AG04450 (cell line): ENCODE data around the gene CCL23. TPM values are rescaled to one million over a fixed set of nuclear protein-coding genes. Genes with fewer than 3 reads are reported as not detected.
"Not testable (repeated sequence)": the region's sequence is repeated elsewhere in the genome, so short reads cannot be mapped to it uniquely, and the experiment has no call there.

Experiments
- CTCF ChIA-PET: fragments of 300-600, 350-600 bp; formaldehyde crosslinking; extraction: SDS; loops from one replicate; lab custom pipeline; 2022; ENCODE audit warnings: antibody characterized with exemption, inconsistent platforms; lab: Charles Lee
- POLR2A ChIA-PET: fragments of 350-600 bp; formaldehyde crosslinking; extraction: SDS; loops from one replicate; lab custom pipeline; 2021; ENCODE audit warnings: antibody characterized with exemption, inconsistent platforms; lab: Yijun Ruan, JAX
- DNase-seq: peaks from one replicate; pipeline ENCODE4 v3.0.0-alpha.2; 2011; ENCODE audit warnings: low read depth, low spot score
- H3K27ac ChIP-seq: one replicate; pipeline ENCODE4 v1.5.1; 2012; ENCODE audit warnings: low read depth, low read length, control low read depth
- H3K27me3 ChIP-seq: one replicate; pipeline ENCODE4 v1.6.0; 2012; ENCODE audit warnings: low read length; ENCODE audit not compliant: control insufficient read depth, insufficient read depth
- H3K4me3 ChIP-seq: 2 replicates; pipeline ENCODE4 v1.5.1; 2011; ENCODE audit warnings: mild to moderate bottlenecking, low read depth, low read length, control low read depth
- H3K9me3 ChIP-seq: 2 replicates; pipeline ENCODE4 v1.5.1; 2012; ENCODE audit warnings: low read length; ENCODE audit not compliant: control insufficient read depth, insufficient read depth
- CTCF ChIP-seq: IDR thresholded peaks from 2 replicates; pipeline ENCODE4 v1.5.1; 2011; ENCODE audit warnings: low read depth, low read length, control low read depth, inconsistent platforms
- polyA plus RNA-seq: library from polyadenylated mRNA; depleted of rRNA; stranded (reverse); fragments of >200 nt; gene quantifications from 2 replicates; pipeline ENCODE4 v1.2.3, GENCODE V29; 2011

The CCL23 gene
- polyA plus RNA-seq, 1 experiment, result not detected

GRCh38 chr17:36001110-36001771 is 16.5 kb downstream of the CCL23 start, which contains the start of gene CCL15:
Gene CCL15 (minus strand): TSS chr17:36001553. CDS start chr17:36001492, 61 bp downstream.
- H3K9me3 ChIP-seq, result no peaks in the 10 kb centered on the region
- TF ChIP-seq CTCF, result no peak
- CTCF ChIA-PET, result no interaction called here
- no peak within 1 kb of the TSS for H3K4me3 ChIP-seq
- no peak for DNase-seq
- POLR2A ChIA-PET, result no interaction called here
- H3K27ac ChIP-seq, result no peak within 1 kb of the TSS
- H3K27me3 ChIP-seq, result peaks cover 2% of the 10 kb centered on the region

GRCh38 chr17:36000732-36001109 is 17.1 kb downstream of the CCL23 start:
- Histone ChIP-seq H3K9me3 (no peaks in the 10 kb centered on the region), H3K4me3 (no peak overlapping the region), H3K27ac (no peak overlapping the region), H3K27me3 (peaks cover 2% of the 10 kb centered on the region)
- ChIA-PET CTCF (no interaction called here), POLR2A (no interaction called here)
- TF ChIP-seq CTCF, result no peak
- DNase-seq, result no peak

GRCh38 chr17:35998756-35999155 is 19.0 kb downstream of the CCL23 start:
- no peak for DNase-seq
- no peak for TF ChIP-seq CTCF
- Histone ChIP-seq H3K9me3 (no peaks in the 10 kb centered on the region), H3K27me3 (no peaks in the 10 kb centered on the region), H3K4me3 (no peak overlapping the region), H3K27ac (no peak overlapping the region)
- ChIA-PET POLR2A (no interaction called here), CTCF (no interaction called here)

GRCh38 chr17:35998018-35998545 is 19.7 kb downstream of the CCL23 start:
- CTCF ChIA-PET, result no interaction called here
- POLR2A ChIA-PET, result no interaction called here

GRCh38 chr17:35995346-35995745 is 22.4 kb downstream of the CCL23 start:
- H3K4me3 ChIP-seq, POLR2A ChIA-PET, H3K27ac ChIP-seq, CTCF ChIA-PET, H3K9me3 ChIP-seq, H3K27me3 ChIP-seq, DNase-seq: not testable (repeated sequence)

More at GRCh38 chr17:35998018-35998545, 19.7 kb downstream of the CCL23 start:
- Histone ChIP-seq H3K4me3 (no peak overlapping the region), H3K27ac (no peak overlapping the region), H3K9me3 (no peaks in the 10 kb centered on the region), H3K27me3 (no peaks in the 10 kb centered on the region)
- DNase-seq, result no peak
- TF ChIP-seq CTCF, result no peak
